ENCODE measurements around the gene CANT1. TPM values are rescaled to one million over a fixed set of nuclear protein-coding genes. Genes with fewer than 3 reads are reported as not detected.

Gene CANT1
- total RNA-seq, 4 donors from 2014 or later: 21.2 to 33.7 (median 27.0) TPM

DNA sequence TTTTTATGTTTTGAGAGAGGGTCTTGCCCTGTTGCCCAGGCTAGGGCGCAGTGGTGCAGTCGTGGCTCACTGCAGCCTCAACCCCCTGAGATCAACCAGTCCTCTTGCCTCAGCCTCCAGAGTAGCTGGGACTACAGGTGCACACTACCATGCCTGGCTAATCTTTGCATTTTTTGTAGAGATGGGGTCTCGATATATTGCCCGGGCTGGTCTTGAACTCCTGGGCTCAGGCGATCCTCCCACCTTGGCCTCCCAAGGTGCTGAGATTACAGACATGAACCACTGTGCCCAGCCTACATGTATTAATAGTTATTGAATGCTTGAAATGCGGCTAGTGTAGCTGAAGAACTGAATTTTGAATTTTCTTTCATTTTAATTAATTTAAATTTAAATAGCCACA, 26.6 kb upstream of the CANT1 start:
- peaks cover 24 to 59% (median 48%) of the 10 kb centered on the region in 4 donors for H3K4me1 ChIP-seq
- no peak for TF ChIP-seq POLR2A (IDR thresholded peaks at IDR 0.05; ENCODE audit: low read depth)
- TF ChIP-seq POLR2AphosphoS5 (IDR thresholded peaks at IDR 0.05): no peak
- TF ChIP-seq EP300 (IDR thresholded peaks at IDR 0.05): no peak
- TF ChIP-seq, protein P1, sequence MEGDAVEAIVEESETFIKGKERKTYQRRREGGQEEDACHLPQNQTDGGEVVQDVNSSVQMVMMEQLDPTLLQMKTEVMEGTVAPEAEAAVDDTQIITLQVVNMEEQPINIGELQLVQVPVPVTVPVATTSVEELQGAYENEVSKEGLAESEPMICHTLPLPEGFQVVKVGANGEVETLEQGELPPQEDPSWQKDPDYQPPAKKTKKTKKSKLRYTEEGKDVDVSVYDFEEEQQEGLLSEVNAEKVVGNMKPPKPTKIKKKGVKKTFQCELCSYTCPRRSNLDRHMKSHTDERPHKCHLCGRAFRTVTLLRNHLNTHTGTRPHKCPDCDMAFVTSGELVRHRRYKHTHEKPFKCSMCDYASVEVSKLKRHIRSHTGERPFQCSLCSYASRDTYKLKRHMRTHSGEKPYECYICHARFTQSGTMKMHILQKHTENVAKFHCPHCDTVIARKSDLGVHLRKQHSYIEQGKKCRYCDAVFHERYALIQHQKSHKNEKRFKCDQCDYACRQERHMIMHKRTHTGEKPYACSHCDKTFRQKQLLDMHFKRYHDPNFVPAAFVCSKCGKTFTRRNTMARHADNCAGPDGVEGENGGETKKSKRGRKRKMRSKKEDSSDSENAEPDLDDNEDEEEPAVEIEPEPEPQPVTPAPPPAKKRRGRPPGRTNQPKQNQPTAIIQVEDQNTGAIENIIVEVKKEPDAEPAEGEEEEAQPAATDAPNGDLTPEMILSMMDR (IDR thresholded peaks at IDR 0.05): no peak
- H3K27ac ChIP-seq (replicated peaks in 1 of 4): peak overlapping the region in 3 of 4 donors; percentile 3 to 53 (median 44)
- DNase-seq (ENCODE audit: extremely low spot score): no peak
- intact Hi-C loops (cut with DNase I): no loop called here
- no peak overlapping the region for H3K4me3 ChIP-seq
- no peaks in the 10 kb centered on the region for H3K36me3 ChIP-seq
- H3K9me3 ChIP-seq: no peaks in the 10 kb centered on the region
- 95% methylated on average over 6 of the region's 6 CpGs for whole genome bisulfite sequencing
- H3K27me3 ChIP-seq: no peaks in the 10 kb centered on the region

DNA sequence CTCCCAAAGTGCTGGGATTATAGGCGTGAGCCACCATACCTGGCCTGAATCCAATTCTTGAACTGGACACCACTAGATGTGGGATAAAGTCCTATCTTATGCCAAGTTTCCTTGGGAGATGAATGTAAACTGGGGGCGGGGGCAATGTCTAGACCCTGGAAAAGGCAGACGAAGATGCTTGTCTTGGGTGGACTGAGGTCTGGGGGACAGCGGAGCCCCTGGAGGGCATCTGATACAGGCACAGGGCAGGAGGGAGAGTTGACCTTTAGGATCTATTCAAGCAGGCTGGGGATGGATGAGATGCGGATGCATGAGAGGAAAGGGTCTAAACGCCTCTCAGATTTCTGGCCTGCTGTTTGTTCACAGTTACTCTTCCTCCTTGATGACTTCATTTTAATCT, 26.1 kb upstream of the CANT1 start:
- no peak overlapping the region for H3K4me3 ChIP-seq
- TF ChIP-seq EP300 (IDR thresholded peaks at IDR 0.05): no peak
- TF ChIP-seq POLR2A (IDR thresholded peaks at IDR 0.05; ENCODE audit: low read depth): no peak
- TF ChIP-seq, protein P1 (IDR thresholded peaks at IDR 0.05): no peak
- no peak for TF ChIP-seq POLR2AphosphoS5 (IDR thresholded peaks at IDR 0.05)
- no peak for DNase-seq (ENCODE audit: extremely low spot score)
- no peaks in the 10 kb centered on the region for H3K36me3 ChIP-seq
- peak overlapping the region in 2 of 4 donors; percentile 3 to 44 for H3K27ac ChIP-seq (replicated peaks in 1 of 4)
- no peaks in the 10 kb centered on the region for H3K9me3 ChIP-seq
- intact Hi-C loops (cut with DNase I): no loop called here
- H3K4me1 ChIP-seq: peaks cover 24 to 59% (median 48%) of the 10 kb centered on the region in 4 donors
- H3K27me3 ChIP-seq: no peaks in the 10 kb centered on the region
- whole genome bisulfite sequencing: 89% methylated on average over 6 of the region's 6 CpGs

DNA sequence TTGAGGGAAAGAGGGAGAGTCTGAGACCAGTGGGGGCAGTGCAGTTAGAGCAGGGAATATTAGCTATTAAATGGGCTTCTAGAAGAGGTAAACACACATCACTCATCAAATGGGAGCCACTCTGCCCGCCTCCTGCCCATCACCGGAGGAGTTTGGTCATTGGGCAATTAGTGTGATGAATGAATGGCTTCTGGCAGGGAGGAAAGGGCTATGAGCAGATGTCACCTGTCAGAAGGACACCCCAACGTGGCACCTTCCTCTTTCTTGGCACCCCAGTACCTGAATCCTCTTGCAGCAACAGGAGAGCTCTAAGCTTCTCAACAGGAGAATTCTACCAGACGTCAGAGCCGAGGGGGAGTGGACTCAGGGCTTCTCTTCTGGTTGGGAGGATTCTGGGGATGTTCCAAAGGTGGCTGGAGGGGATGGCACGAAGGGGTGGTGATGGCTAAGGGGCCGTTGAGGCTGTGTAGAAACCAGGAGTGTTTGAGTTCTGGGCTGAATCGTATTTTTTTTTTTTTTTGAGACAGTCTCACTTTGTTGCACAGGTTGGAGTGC, 25.4 kb upstream of the CANT1 start:
- Histone ChIP-seq H3K27me3 (no peaks in the 10 kb centered on the region), H3K4me1 (peaks cover 24 to 59% (median 48%) of the 10 kb centered on the region in 4 donors), H3K36me3 (no peaks in the 10 kb centered on the region), H3K27ac (replicated peaks in 1 of 4) (peak overlapping the region; percentile 64 to 79 (median 68)), H3K9me3 (no peaks in the 10 kb centered on the region), H3K4me3 (no peak overlapping the region)
- TF ChIP-seq POLR2A (IDR thresholded peaks at IDR 0.05; ENCODE audit: low read depth) (no peak), POLR2AphosphoS5 (IDR thresholded peaks at IDR 0.05) (no peak), EP300 (IDR thresholded peaks at IDR 0.05) (no peak)
- TF ChIP-seq, protein P1 (IDR thresholded peaks at IDR 0.05): no peak
- WGBS: 89% methylated on average over 6 of the region's 8 CpGs
- intact Hi-C loops (cut with DNase I): no loop called here
- no peak for DNase-seq (ENCODE audit: extremely low spot score)

GRCh38 chr17:79033741-79034501, 24.4 kb upstream of the CANT1 start:
- Histone ChIP-seq H3K4me1 (peaks cover 24 to 63% (median 46%) of the 10 kb centered on the region in 4 donors), H3K36me3 (peaks cover 0 to 3% (median 0%) of the 10 kb centered on the region in 4 donors), H3K27ac (replicated peaks in 1 of 4) (peak overlapping the region; percentile 64 to 79 (median 68)), H3K27me3 (no peaks in the 10 kb centered on the region), H3K4me3 (no peak overlapping the region), H3K9me3 (no peaks in the 10 kb centered on the region)
- TF ChIP-seq, protein P1 (IDR thresholded peaks at IDR 0.05): no peak
- peak in 1 of 2 donors; percentile 49 for TF ChIP-seq POLR2AphosphoS5 (IDR thresholded peaks at IDR 0.05)
- intact Hi-C loops (cut with DNase I): no loop called here
- no peak for DNase-seq (ENCODE audit: extremely low spot score)
- WGBS: 58% methylated on average over 26 of the region's 28 CpGs

Data from esophagus muscularis mucosa (tissue), 4 donors.